GM19238 (cell line): Measurements from ENCODE around the gene SMIM17.
"Not testable (repeated sequence)": the region's sequence is repeated elsewhere in the genome, so short reads cannot be mapped to it uniquely, and the experiment has no call there.

Source experiments
- DNase-seq: peaks from one replicate; pipeline ENCODE4 v3.0.0; 2011; ENCODE audit warnings: low spot score; ENCODE audit not compliant: insufficient read length

The SMIM17 gene

DNA sequence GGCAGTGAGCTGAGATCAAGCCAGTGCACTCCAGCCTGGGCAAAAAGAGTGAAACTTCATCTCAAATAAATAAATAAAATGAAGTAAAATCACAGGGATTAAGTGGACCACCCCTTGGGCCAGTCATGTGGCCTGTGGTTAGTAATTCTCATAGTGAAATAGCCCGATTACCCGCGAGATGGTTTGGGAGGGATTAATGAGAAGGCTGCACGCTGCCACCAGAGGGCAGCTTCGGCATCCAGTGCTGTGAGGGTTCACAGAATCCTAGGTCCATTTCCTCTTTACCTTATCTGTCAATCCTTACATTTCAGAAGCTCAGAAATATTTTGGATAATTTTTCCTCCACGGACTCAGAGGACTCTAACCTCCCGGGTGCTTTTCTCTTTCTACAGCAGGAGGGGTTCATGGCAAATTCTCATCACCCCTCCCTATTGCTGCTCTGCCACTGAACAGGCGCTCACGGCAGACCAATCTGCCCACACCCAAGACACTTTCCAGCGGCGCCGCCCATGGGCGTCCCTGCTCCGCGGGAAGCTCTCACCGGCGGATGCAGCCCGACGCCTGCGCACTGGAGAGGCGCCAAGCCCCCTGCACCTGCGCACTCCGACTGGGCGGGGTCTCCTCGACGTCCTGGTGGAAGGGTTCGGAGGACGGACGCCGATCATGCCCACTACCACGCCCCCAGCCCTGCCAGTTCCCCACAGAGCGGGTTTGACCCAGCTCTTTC lies 17.6 kb downstream of the SMIM17 start:
- DNase-seq = no peak

DNA sequence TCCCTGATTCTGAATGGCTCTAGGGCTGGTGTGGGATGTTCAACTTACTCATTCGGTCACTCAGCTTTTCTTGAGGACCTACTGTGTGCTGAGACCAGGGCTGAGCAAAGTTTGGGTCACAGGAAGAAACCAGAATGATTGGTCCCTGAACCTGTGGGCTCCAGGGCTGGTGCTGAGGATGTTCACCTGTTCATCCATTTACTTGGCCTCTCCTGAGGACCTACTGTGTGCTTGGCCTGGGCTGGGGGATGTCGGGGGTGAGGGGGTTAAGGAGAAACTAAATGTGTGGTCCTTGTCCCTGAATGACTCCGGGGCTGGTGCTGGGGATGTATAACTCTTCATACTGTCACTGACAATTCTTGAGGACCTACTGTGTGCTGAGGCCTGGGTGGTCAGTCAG lies 18.3 kb downstream of the SMIM17 start:
- no peak for DNase-seq

DNA sequence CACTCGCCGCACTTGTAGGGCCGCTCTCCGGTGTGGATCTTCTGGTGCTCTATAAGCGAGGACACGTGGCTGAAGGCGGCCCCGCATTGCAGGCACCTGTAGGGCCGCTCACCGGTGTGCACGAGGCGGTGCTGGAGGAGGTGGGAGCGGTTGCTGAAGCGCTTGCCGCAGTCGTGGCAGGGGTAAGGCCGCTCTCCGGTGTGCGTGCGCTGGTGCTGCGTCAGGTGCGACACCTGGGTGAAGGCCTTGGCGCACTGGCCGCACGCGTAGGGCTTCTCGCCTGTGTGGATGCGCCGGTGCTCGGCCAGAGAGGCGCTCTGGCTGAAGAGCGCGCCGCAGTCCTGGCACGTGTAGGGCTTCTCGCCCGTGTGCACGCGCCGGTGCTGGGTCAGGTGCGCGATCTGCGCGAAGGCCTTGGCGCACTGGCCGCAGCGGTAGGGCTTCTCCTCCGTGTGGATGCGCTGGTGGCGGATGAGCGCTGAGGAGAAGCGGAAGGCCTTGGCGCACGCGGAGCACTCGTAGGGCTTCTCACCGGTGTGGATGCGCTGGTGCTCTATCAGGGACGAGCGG lies 21.1 kb downstream of the SMIM17 start:
- DNase-seq = no peak

DNA sequence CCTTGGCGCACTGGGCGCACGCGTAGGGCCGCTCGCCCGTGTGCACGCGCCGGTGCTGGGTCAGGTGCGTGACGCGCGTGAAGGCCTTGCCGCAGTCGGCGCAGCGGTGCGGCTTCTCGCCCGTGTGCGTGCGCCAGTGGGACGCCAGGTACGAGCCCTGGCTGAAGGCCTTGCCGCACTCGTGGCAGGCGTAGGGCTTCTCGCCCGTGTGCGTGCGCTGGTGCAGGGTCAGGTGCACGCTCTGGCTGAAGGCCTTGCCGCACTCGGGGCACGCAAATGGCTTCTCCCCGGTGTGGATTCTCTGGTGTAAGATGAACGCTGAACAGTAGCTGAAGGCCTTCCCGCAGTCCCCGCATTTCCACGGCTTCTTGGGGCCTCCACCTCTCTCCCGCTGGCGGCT lies 21.6 kb downstream of the SMIM17 start:
- DNase-seq = no peak

DNA sequence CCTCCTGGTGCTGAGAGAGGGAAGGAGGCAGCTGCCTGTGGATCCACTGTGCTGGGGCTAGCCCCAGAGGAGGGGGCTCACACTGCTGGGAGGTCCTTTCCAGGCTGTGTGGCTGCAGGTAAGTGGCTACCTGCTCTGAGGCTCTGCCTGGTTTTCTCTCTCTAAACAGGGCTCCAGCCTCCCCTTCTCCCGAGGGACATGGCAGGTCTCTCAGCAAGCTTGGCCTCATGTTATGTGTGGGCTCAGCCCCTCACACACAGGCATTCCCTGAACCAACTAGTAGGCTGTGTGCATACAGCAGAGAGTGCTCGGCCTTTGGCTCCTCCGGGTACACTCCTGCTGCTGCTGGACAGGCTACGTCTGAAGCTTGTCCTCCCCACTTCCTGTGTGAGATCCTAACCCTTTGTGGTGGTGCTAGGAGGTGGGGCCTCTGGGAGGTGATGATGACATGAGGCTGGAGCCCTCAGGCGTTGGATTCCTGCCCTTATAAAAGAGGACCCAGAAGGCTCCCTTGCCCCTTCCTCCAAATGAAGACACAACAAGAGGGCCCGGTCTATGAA lies 24.4 kb downstream of the SMIM17 start:
- no peak for DNase-seq

DNA sequence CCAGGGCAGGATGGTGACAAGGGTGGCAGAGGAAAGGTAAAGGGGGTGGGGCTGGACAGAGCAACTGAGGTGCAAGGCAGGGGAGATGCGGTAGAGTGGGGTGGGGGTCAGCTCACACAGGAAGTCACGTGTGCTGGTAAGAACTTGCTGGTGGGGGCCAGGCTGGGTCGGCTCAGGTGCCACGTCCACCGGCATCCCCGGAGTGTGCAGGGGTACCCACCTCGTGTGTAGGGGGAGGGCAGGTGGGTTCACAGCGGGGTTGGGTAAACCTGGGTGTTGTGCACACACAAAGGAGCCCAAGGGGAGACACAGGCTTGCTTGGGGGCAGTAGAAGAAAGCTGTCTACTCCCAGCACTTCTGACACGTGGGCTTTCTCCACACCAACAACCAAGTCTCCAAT lies 25.7 kb downstream of the SMIM17 start:
- no peak for DNase-seq

DNA sequence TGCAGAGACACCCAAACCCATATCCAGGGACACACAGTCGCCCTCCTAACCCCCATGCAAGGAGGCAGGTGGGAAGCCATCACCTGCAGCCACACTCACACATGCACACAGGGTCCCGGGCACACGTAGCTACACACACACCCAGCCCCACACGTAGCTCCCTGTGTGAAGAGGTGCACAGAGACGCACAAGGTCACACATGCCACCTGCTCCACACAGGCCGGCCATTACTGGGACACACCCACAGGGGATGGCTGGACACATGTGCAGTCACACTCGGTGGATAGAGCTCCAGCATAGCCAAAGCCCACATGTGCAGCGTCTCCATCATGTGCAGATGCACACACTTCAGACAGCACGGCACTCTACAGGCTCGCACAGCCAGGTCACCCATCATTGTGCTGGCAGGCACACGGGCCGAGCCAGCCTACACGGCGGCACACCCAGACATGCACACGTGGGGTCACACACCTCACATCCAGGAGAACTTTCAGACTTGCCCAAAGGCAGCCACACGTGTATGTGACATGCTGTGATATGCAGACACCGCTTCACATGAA lies 27.5 kb downstream of the SMIM17 start:
- no peak for DNase-seq

DNA sequence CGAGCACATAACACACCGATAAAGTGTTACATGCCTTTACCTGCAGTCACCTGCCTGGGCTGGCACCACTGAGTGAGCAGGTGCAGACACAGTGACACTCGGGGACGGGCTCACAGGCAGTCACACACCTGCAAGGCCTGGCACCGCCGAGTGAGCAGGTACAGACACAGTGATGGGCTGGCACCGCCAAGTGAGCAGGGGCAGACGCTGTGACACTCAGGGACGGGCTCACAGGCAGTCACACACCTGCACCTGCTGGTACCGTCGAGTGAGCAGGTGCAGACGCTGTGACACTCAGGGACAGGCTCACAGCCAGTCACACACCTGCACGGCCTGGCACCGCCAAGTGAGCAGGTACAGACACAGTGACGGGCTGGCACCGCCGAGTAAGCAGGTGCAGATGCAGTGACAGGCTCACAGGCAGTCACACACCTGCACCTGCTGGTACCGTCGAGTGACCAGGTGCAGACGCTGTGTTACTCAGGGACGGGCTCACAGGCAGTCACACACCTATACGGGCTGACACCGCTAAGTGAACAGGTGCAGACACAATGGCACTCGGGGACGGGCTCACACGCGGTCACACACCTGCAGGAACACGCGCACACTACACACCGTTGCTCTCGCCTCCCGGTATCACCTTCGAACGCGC lies 28.1 kb downstream of the SMIM17 start:
- no peak for DNase-seq

DNA sequence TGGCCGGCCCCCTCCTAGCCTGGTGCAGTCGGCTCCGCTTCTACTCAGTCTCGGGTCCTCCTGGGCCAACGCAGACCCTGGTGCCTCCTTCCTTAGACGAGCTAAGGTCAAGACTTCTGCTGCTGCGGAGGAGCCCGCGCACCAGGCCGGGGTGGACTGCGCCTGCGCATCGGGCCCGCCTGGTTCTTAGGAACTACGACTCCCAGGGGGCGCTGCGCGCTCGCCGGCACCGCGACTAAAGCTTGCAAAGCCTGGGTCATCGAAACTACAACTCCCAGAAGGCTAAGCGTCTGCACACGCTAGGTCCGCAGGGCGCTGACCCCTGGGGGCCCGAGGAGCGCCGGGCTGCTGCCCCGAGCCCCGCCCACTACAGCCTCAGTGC lies 28.6 kb downstream of the SMIM17 start, which contains the start of gene ZNF835:
ZNF835 (minus strand) TSS at position 145 of the 382 bp plus-strand sequence. CDS start 6,559 bp downstream, outside the sequence.
- no peak for DNase-seq

DNA sequence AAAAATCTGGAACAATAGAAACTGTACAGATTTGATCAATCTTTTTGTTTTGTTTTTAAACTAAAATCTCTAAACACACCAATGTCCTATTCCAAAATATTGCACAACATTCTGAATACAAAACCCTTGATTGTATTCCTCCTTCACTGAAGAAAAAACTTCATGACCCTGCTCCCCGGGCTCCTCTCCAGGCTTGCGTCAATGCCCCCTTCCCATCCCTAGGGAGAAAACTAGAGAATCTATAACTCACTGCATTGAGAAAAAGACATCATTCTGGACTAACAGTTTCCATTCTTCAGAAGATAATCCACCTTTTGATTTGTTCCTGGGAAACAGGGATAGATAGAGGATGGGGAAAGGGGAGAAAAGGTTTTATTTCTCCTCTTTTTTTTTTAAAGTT lies 29.7 kb downstream of the SMIM17 start:
- DNase-seq = not testable (repeated sequence)

DNA sequence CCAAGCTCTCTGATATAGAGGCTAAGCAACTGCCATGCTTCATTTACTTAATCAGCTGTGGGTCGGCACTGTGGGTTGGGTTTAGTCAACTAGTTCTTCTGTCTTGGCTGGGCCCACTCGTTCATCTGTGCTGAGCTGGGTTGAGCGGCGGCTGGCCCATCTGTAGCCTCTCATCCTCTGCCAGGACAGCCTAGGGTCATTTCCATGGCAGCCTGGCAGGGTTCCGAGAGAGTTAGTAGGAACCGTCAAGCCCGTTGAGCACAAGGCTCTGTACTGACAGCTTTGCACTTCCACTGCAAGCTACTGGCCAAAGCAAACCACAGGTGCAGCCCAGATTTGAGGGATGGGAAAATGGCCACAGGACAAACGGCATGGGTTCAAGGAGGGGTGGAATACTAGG lies 35.2 kb downstream of the SMIM17 start:
- no peak for DNase-seq

DNA sequence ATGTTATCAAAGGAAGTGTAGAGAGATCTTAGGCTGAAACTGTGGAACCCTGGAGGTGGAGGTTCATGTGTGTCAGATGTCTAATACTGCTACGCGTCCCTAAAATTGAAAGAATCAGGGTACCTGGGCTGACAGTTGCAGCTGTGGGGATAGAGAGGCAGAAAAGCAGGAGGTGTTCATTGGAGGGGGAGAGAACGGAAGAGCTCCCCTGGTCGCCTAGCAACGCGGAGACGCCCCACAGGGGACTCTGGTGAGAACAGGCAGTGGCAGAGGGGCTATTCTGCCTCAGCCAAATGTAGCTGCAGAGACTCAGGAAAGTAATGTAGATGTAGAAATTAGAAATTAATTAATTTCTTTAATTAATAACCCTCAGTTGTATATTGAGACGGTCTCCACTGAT lies 38.7 kb downstream of the SMIM17 start:
- DNase-seq = no peak

DNA sequence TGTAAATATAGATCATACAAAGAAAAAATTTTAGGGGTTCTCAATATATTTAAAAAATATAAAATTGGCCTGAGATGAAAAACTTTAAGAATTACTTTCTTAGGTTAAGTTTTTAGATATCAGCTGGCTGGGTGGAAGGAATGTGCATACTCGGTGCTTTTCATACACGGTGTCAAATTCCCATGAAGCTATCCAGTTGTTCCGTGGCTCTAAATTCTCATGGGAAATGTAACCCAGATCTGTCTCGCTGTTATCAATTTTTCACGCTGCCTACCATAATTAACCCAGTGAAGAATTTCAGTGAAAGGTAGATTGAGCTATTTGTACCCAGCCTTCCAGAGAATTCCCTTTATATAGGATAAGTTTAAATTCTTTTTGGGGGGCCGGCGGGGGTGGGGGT lies 40.2 kb downstream of the SMIM17 start:
- no peak for DNase-seq

DNA sequence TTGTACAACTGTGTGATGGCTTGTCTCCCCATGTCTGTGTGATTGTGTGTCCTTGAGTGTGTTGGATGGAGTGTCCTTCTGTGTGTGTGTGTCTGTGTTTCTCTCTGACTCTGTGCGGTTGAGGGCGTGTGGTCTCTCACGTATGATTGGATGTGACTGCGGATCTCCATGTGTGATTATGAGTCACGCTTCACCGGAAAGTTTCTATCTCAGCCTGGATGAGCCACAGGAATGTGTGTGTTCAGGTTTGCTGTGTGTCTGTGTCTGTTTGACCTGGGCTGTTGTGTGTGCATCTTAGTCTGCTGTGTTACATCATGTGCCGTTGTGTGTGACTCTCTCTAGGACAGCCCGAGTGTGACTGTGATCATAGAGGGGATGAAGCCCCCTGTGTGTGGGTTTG lies 44.1 kb downstream of the SMIM17 start:
- DNase-seq = no peak

DNA sequence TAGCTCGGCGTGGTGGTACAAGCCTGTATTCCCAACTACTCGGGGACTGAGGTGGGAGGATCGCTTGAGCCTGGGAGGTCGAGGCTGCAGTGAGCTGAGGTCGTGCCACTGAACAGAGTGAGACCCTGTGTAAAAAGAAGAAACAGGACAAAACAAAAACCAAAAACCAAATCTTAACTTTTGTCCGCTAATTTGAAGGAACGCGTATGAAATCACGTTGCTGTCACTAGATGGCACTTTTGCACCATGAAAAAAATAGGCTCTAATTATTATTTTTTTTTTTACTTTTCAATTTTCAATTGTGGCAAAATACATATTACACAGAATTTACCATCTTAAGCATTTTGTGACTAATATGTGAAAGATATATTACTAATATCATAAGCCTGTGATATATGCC lies 46.2 kb downstream of the SMIM17 start:
- DNase-seq = no peak

DNA sequence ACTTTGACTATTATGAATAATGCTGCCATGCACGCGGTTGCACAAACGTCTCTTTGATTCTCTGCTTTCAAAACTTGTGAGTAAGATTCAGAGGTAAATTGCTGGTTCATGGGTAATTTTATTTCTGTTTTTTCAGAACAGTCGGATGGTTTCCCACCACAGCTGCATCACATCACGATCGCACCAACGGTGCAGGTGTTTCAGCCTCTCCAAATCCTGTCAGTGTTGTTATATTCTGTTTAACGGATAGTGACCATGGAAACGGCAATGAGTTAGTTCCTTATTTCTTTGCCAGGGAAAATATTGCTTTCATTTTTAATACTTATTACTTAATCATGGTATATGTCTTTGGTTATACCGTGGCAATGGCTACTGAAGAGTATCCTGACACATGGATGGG lies 47.7 kb downstream of the SMIM17 start:
- no peak for DNase-seq

DNA sequence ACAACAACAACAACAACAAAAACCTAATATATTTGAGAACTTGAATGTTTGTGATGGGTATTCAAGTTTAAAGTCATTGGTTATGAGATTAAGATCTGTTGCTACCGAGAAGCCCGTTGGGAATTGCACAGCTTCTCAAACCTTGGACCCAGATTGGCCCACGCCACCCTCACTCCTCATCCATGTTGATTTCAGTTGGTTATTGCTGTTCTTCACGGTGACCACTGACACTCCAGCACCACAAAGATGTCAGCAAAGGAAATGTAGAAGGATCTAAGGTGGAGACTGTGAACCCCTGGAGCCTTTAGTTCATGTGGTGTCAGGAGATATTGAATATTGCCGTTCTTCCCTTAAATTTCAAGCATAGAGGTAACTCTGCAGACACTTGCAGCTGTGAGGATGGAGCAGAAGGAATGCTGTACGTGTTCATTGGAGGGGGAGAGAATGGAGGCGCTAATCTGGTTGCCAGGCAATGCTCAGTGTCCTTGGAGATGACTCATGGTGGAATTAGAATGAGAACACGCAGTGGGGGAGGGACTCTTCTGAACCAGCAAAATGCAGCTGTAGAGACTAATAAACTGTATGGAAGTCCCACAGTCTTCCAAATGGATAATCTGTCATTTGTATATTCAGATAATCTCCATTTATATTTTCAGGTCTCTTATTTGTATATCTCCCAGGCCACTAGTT lies 49.4 kb downstream of the SMIM17 start:
- DNase-seq = no peak

DNA sequence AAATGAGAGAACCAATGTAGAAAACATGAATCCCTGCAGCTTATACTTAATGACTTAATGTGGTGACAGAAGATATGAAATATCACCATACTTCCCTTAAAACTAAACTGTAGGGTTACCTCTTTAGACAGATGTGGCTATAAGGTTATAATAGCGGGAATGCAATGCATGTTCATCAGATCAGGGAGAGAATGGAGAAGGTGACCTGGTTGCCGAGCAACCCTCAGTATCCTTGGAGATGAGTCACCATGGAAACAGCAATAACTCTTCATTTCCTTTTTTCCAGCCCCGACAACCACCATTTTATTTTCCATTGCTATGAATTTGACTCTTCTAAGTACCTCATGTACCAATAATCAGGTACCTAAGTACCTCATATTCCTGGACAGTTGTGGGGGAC lies 56.6 kb downstream of the SMIM17 start:
- no peak for DNase-seq

DNA sequence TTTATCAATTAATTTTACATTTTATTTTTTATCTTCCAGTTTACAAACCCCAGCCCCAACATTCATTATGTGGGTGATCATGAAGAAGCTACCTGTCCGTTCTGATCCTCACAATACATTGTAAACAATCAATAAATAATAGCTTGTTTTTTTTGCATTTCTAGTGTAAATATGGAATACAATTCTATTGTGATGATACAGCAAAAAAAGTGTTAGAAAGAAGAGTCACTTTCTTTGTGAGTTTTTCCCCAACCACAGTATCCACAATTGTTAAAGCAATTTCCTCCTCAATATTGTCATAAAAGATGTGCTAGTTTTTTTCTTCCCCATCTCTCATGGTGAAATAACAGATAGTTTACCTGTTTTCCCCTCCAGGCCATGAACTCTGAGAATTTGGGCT lies 58.9 kb downstream of the SMIM17 start:
- no peak for DNase-seq

DNA sequence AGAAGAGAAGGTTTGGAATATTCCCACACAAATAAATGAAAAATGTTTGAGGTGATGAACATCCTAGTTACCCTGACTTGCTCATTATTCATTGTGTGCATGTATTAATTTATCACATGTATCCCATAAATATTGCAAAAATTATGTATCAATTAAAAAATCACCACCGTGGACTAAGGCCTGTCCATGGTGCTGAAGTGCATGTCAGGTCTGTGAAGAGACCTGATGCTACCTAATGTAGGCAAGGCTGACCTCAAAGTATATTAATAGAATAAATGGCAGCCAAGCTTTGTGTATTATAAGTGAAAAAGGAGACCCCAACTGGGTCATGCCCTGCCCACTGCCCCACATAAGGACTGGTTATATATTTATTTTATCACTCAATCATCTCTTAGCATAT lies 63.0 kb downstream of the SMIM17 start:
- no peak for DNase-seq
